CD14-positive monocyte (primary cell): ENCODE measurements around the gene LRCH1. TPM values are rescaled to one million over a fixed set of nuclear protein-coding genes. Genes with fewer than 3 reads are reported as not detected.
A peak's percentile ranks its signal among the peaks of the same experiment; 100 is the strongest.

Experiments
- DNase-seq, 3 donors: peaks; one replicate each; pipeline ENCODE4 v3.0.0-alpha.2; 2011 to 2022
- H2AFZ ChIP-seq: 2 replicates; pipeline ENCODE4 v1.6.0; 2012; ENCODE audit warnings: mild to moderate bottlenecking, low read depth, low read length, inconsistent platforms; ENCODE audit not compliant: insufficient read depth, poor library complexity, severe bottlenecking
- H3K27ac ChIP-seq, 2 donors: 1 replicate in 1 of 2; 2 replicates in 1 of 2; pipeline ENCODE4 v1.5.1; 2012 to 2013; ENCODE audit warnings: low read length in 2 of 2, control low read depth in 1 of 2, inconsistent platforms in 1 of 2, low read depth in 1 of 2, mild to moderate bottlenecking in 1 of 2
- H3K27me3 ChIP-seq, 2 donors: one replicate each; pipeline versions ENCODE4 v1.6.0 to v1.6.1; 2011 to 2013; ENCODE audit warnings: low read length in 2 of 2; ENCODE audit not compliant: control insufficient read depth in 2 of 2, insufficient read depth in 2 of 2
- H3K36me3 ChIP-seq, 2 donors: replicated peaks in 1 of 2; 1 replicate in 1 of 2; 2 replicates in 1 of 2; pipeline versions ENCODE4 v1.5.1 to v1.6.1; 2012 to 2013; ENCODE audit warnings: low read length in 2 of 2, control low read depth in 1 of 2, inconsistent platforms in 1 of 2, mild to moderate bottlenecking in 1 of 2; ENCODE audit not compliant: insufficient read depth in 2 of 2, control insufficient read depth in 1 of 2
- H3K4me1 ChIP-seq, 2 donors: 1 replicate in 1 of 2; 2 replicates in 1 of 2; pipeline versions ENCODE4 v1.5.1 to v1.6.1; 2012 to 2013; ENCODE audit warnings: low read length in 2 of 2, control low read depth in 1 of 2, inconsistent platforms in 1 of 2, mild to moderate bottlenecking in 1 of 2, moderate library complexity in 1 of 2; ENCODE audit not compliant: insufficient read depth in 2 of 2, control insufficient read depth in 1 of 2
- H3K4me2 ChIP-seq: replicated peaks from 2 replicates; pipeline ENCODE3; 2012; ENCODE audit warnings: low read length, moderate library complexity, mild to moderate bottlenecking; ENCODE audit not compliant: poor library complexity, severe bottlenecking; ENCODE audit errors: extremely low read depth
- H3K4me3 ChIP-seq, 3 experiments: fragments of 200-600 bp in 1 of 3; sonication (generic) in 1 of 3; replicated peaks in 1 of 3; 1 replicate in 2 of 3; 2 replicates in 1 of 3; pipeline ENCODE4 v1.5.1; 2011 to 2013; ENCODE audit warnings: low read length in 3 of 3, mild to moderate bottlenecking in 3 of 3, control low read depth in 2 of 3, low read depth in 2 of 3, inconsistent platforms in 1 of 3, moderate library complexity in 1 of 3
- H3K79me2 ChIP-seq: 2 replicates; pipeline ENCODE4 v1.6.0; 2012; ENCODE audit warnings: mild to moderate bottlenecking, control low read depth, inconsistent platforms, low read length, moderate library complexity; ENCODE audit not compliant: insufficient read depth
- H3K9ac ChIP-seq: 2 replicates; pipeline ENCODE4 v1.6.0; 2017; ENCODE audit warnings: low read length, mild to moderate bottlenecking; ENCODE audit not compliant: insufficient read depth, poor library complexity, severe bottlenecking
- H3K9me3 ChIP-seq, 2 donors: replicated peaks in 1 of 2; 1 replicate in 1 of 2; 2 replicates in 1 of 2; pipeline versions ENCODE4 v1.5.1 to v1.6.1; 2012 to 2013; ENCODE audit warnings: low read length in 2 of 2, control low read depth in 1 of 2; ENCODE audit not compliant: control insufficient read depth in 1 of 2, insufficient read depth in 1 of 2
- H4K20me1 ChIP-seq: 2 replicates; pipeline ENCODE4 v1.6.0; 2012; ENCODE audit warnings: mild to moderate bottlenecking, low read length, control low read depth, moderate library complexity; ENCODE audit not compliant: insufficient read depth
- H3K27ac Mint-ChIP-seq, 7 donors: one replicate each; pipeline ENCODE4 v1.8.0; 2020; ENCODE audit warnings: mild to moderate bottlenecking in 7 of 7, mixed read lengths in 7 of 7, moderate library complexity in 6 of 7, inconsistent platforms in 2 of 7
- H3K27me3 Mint-ChIP-seq, 3 donors: one replicate each; pipeline ENCODE4 v1.8.0; 2021 to 2022; ENCODE audit warnings: low read depth in 3 of 3, mild to moderate bottlenecking in 3 of 3, mixed read lengths in 3 of 3, moderate library complexity in 3 of 3, inconsistent platforms in 1 of 3
- H3K36me3 Mint-ChIP-seq, 2 donors: one replicate each; pipeline ENCODE4 v1.8.0; 2020; ENCODE audit warnings: mixed read lengths in 2 of 2, inconsistent platforms in 1 of 2, mild to moderate bottlenecking in 1 of 2
- H3K4me1 Mint-ChIP-seq: one replicate; pipeline ENCODE4 v1.8.0; 2020; ENCODE audit warnings: mild to moderate bottlenecking, mixed read lengths
- H3K4me3 Mint-ChIP-seq, 2 donors: one replicate each; pipeline ENCODE4 v1.8.0; 2020; ENCODE audit warnings: mild to moderate bottlenecking in 2 of 2, mixed read lengths in 2 of 2, moderate library complexity in 1 of 2
- H3K9me3 Mint-ChIP-seq, 7 donors: one replicate each; pipeline ENCODE4 v1.8.0; 2020 to 2022; ENCODE audit warnings: mixed read lengths in 7 of 7, mild to moderate bottlenecking in 6 of 7, moderate library complexity in 6 of 7, inconsistent platforms in 2 of 7
- WGBS: methylation state at CpG from one replicate; pipeline ENCODE4 v1.1.5; 2013; ENCODE audit warnings: missing lambda C conversion rate; ENCODE audit not compliant: insufficient coverage; 5-methylcytosine and 5-hydroxymethylcytosine counted together
- intact Hi-C, 2 donors: fragments of 100-400 bp; cut with micrococcal nuclease; formaldehyde crosslinking; loops; one replicate each; pipeline versions ENCODE4 v1.15.0 to v1.15.1; 2023
- polyA plus RNA-seq, 3 donors: library from polyadenylated mRNA; depleted of rRNA in 1 of 3; unstranded in 2 of 3; stranded (reverse) in 1 of 3; fragments of 300-500 nt in 2 of 3; fragments of >200 nt in 1 of 3; fragmentation: Illumina TruSeq in 2 of 3; gene quantifications; 1 replicate in 2 of 3; 2 replicates in 1 of 3; pipeline ENCODE4 v1.2.3, GENCODE V29; 2012 to 2021
- TF ChIP-seq, protein P1 (sequence below): fragments of 200-600 bp; IDR thresholded peaks from one replicate; pipeline ENCODE4 v1.8.0; 2022; ENCODE audit warnings: antibody characterized with exemption, mild to moderate bottlenecking

The LRCH1 gene
- polyA plus RNA-seq, 3 donors, result 0.88 to 7.1 (median 2.1) TPM

DNA sequence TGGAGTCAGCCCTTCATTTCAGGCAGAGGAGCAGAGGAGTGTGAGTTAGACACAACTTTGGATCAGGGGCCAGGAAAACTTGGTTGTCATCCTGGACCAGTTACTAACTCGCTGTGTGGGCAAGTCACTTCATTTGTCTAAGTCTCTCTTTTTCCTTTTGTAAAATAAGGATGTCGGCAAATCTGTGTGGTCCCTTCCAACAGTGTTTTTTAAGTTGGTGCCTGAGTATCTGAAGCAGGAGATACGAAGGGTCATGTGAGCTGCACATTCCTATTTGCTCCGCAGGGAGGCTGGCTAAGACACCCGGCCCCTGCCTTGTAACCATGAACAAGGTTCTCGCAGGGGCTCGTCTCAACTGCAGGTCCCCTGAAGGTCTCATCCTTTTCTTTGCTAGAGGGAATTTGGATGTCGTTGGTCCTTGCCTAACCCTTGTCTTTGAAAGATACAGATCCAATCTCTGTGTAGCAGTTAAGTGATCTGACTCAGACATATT lies 64.3 kb downstream of the LRCH1 start:
- WGBS, result 95% methylated on average over 4 of the region's 8 CpGs
- peaks cover 0 to 2% (median 0%) of the 10 kb centered on the region in 7 donors for H3K9me3 Mint-ChIP-seq
- H3K9ac ChIP-seq, result no peak overlapping the region
- H3K36me3 Mint-ChIP-seq, result no peaks in the 10 kb centered on the region
- no peaks in the 10 kb centered on the region for H3K36me3 ChIP-seq
- no peak for DNase-seq
- H3K79me2 ChIP-seq, result peaks cover 96% of the 10 kb centered on the region
- H3K4me1 ChIP-seq, result peaks cover 3 to 11% of the 10 kb centered on the region in 2 donors
- H3K27me3 ChIP-seq, result no peaks in the 10 kb centered on the region
- no peaks in the 10 kb centered on the region for H3K9me3 ChIP-seq
- H3K4me3 Mint-ChIP-seq, result no peak overlapping the region
- H3K27ac ChIP-seq, result no peak overlapping the region
- no peak overlapping the region for H3K4me2 ChIP-seq
- H3K27me3 Mint-ChIP-seq, result peaks cover 0 to 3% (median 0%) of the 10 kb centered on the region in 3 donors
- H4K20me1 ChIP-seq, result peaks cover 79% of the 10 kb centered on the region
- H2AFZ ChIP-seq, result no peak overlapping the region
- TF ChIP-seq, protein P1, sequence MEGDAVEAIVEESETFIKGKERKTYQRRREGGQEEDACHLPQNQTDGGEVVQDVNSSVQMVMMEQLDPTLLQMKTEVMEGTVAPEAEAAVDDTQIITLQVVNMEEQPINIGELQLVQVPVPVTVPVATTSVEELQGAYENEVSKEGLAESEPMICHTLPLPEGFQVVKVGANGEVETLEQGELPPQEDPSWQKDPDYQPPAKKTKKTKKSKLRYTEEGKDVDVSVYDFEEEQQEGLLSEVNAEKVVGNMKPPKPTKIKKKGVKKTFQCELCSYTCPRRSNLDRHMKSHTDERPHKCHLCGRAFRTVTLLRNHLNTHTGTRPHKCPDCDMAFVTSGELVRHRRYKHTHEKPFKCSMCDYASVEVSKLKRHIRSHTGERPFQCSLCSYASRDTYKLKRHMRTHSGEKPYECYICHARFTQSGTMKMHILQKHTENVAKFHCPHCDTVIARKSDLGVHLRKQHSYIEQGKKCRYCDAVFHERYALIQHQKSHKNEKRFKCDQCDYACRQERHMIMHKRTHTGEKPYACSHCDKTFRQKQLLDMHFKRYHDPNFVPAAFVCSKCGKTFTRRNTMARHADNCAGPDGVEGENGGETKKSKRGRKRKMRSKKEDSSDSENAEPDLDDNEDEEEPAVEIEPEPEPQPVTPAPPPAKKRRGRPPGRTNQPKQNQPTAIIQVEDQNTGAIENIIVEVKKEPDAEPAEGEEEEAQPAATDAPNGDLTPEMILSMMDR, result no peak
- intact Hi-C loops, result no loop called here
- no peak overlapping the region for H3K4me3 ChIP-seq
- H3K27ac Mint-ChIP-seq, result peak overlapping the region in 1 of 7 donors; percentile 68
- H3K4me1 Mint-ChIP-seq, result peaks cover 31% of the 10 kb centered on the region

DNA sequence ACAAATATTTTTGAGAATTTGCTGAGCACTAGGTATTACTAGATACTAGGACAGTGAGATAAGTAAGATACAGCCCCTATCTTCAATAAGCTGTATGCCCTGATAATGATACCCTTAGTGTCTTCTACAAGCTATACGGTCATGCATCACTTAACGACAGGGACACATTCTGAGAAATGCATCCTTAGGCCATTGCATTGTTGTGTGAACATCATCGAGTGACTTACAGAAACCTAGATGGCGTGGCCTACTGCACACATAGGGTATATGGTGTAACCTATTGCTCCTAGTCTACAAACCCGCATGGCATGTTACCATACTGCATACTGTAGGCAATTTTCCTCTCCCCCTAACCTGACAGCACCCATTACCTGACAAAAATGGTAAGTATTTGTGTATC lies 64.9 kb downstream of the LRCH1 start:
- Histone ChIP-seq H3K36me3 (no peaks in the 10 kb centered on the region), H2AFZ (no peak overlapping the region), H4K20me1 (peaks cover 79% of the 10 kb centered on the region), H3K4me1 (peaks cover 0 to 7% of the 10 kb centered on the region in 2 donors), H3K4me3 (no peak overlapping the region), H3K27ac (no peak overlapping the region), H3K4me2 (no peak overlapping the region), H3K9ac (no peak overlapping the region), H3K9me3 (no peaks in the 10 kb centered on the region), H3K79me2 (peaks cover 96% of the 10 kb centered on the region), H3K27me3 (no peaks in the 10 kb centered on the region)
- no peak overlapping the region for H3K27ac Mint-ChIP-seq
- TF ChIP-seq, protein P1, result no peak
- no peaks in the 10 kb centered on the region for H3K36me3 Mint-ChIP-seq
- intact Hi-C loops, result no loop called here
- H3K4me3 Mint-ChIP-seq, result no peak overlapping the region
- WGBS, result 100% methylated on average over 1 of the region's 5 CpGs
- H3K27me3 Mint-ChIP-seq, result peaks cover 0 to 3% (median 0%) of the 10 kb centered on the region in 3 donors
- H3K9me3 Mint-ChIP-seq, result peaks cover 0 to 2% (median 0%) of the 10 kb centered on the region in 7 donors
- H3K4me1 Mint-ChIP-seq, result peaks cover 27% of the 10 kb centered on the region
- DNase-seq, result no peak
